GM12872 (cell line): ENCODE data around the gene ZNF195.

ENCODE experiments used
- TF ChIP-seq, protein P1 (sequence below): IDR thresholded peaks from 3 replicates; pipeline ENCODE4 v1.5.1; 2011; ENCODE audit warnings: low read depth, mild to moderate bottlenecking, low read length, moderate library complexity; ENCODE audit not compliant: insufficient read depth

The ZNF195 gene

DNA sequence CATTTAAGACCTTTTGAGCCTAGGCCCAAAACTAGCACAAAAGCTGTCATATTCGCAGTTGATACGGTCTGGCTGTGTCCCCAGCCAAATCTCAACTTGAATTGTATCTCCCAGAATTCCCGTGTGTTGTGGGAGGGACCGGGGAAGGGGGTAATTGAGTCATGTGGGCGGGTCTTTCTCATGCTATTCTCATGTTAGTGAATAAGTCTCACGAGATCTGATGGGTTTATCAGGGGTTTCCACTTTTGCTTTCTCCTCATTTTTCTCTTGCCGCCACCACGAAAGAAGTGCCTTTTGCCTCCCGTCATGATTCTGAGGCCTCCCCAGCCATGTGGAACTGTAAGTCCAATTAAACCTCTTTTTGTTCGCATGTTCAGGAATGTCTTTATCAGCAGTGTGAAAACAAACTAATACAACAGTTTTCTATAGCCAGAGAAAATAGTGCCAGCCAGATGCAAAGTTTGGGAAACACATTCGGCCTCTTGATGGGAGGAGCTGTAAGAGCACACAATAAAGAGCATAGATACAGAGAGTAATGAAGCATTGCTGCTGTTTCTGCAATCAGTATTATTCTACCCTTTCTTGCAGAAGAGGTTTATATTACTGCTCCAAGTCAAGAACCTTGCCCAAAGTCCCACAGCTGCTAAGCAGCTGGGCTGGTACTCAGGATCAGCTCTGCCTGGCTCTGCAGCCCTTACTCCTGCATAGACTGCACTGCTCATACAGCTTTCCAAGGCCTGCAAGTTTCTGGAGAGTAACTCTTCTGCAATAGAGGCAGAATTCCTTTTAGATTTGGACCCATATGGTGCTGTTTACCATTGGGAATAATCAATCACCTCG, 2.0 kb upstream of the ZNF195 start:
- TF ChIP-seq, protein P1, sequence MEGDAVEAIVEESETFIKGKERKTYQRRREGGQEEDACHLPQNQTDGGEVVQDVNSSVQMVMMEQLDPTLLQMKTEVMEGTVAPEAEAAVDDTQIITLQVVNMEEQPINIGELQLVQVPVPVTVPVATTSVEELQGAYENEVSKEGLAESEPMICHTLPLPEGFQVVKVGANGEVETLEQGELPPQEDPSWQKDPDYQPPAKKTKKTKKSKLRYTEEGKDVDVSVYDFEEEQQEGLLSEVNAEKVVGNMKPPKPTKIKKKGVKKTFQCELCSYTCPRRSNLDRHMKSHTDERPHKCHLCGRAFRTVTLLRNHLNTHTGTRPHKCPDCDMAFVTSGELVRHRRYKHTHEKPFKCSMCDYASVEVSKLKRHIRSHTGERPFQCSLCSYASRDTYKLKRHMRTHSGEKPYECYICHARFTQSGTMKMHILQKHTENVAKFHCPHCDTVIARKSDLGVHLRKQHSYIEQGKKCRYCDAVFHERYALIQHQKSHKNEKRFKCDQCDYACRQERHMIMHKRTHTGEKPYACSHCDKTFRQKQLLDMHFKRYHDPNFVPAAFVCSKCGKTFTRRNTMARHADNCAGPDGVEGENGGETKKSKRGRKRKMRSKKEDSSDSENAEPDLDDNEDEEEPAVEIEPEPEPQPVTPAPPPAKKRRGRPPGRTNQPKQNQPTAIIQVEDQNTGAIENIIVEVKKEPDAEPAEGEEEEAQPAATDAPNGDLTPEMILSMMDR, result no peak

- TF ChIP-seq, protein P1, result no peak
Measured at GRCh38 chr11:3375552-3375951, 3.4 kb downstream of the ZNF195 start.

- TF ChIP-seq, protein P1, result no peak
Measured at GRCh38 chr11:3370311-3370870, 8.6 kb downstream of the ZNF195 start.

- TF ChIP-seq, protein P1, result no peak
Measured at GRCh38 chr11:3369366-3369765, 9.6 kb downstream of the ZNF195 start.

- TF ChIP-seq, protein P1, result no peak
Measured at GRCh38 chr11:3368199-3368598, 10.7 kb downstream of the ZNF195 start.

GRCh38 chr11:3367221-3367620, 11.7 kb downstream of the ZNF195 start:
- TF ChIP-seq, protein P1, result no peak

GRCh38 chr11:3359092-3359824, 19.7 kb downstream of the ZNF195 start:
- TF ChIP-seq, protein P1, result no peak
